GM06990 (cell line): ENCODE data around the gene VCAM1.

Experiments used
- DNase-seq: peaks from one replicate; pipeline ENCODE4 v3.0.0-alpha.2; 2011; ENCODE audit not compliant: insufficient read length; ENCODE audit errors: extremely low read depth
- H3K27me3 ChIP-seq: replicated peaks from 2 replicates; pipeline ENCODE4 v1.6.0; 2011; ENCODE audit warnings: low read length; ENCODE audit not compliant: control insufficient read depth, insufficient read depth
- H3K36me3 ChIP-seq: 2 replicates; pipeline ENCODE4 v1.5.1; 2011; ENCODE audit warnings: low read length; ENCODE audit not compliant: control insufficient read depth, insufficient read depth
- H3K4me3 ChIP-seq: replicated peaks from 2 replicates; pipeline ENCODE4 v1.5.1; 2011; ENCODE audit warnings: low read depth, mild to moderate bottlenecking, control low read depth, low read length
- CTCF ChIP-seq: IDR thresholded peaks from 2 replicates; pipeline ENCODE4 v1.5.1; 2011; ENCODE audit warnings: low read length, control low read depth, mild to moderate bottlenecking, inconsistent platforms; ENCODE audit not compliant: insufficient read depth, poor library complexity, severe bottlenecking

The VCAM1 gene

GRCh38 chr1:100720101-100720500 lies 559 bp downstream of the VCAM1 start:
- H3K4me3 ChIP-seq: peak overlapping the region; percentile 49
- no peaks in the 10 kb centered on the region; the same call in 1 of the 2 replicates for H3K36me3 ChIP-seq
- no peak for TF ChIP-seq CTCF
- no peak for DNase-seq
- H3K27me3 ChIP-seq: no peaks in the 10 kb centered on the region

GRCh38 chr1:100720751-100721150 lies 1.2 kb downstream of the VCAM1 start:
- Histone ChIP-seq H3K27me3 (no peaks in the 10 kb centered on the region), H3K36me3 (no peaks in the 10 kb centered on the region; the same call in 1 of the 2 replicates), H3K4me3 (peak overlapping the region; percentile 49)
- no peak for TF ChIP-seq CTCF
- no peak for DNase-seq

- Histone ChIP-seq H3K36me3 (no peaks in the 10 kb centered on the region; the same call in 1 of the 2 replicates), H3K4me3 (no peak overlapping the region), H3K27me3 (no peaks in the 10 kb centered on the region)
- DNase-seq: no peak
- no peak for TF ChIP-seq CTCF
These were observed 2.1 kb downstream of the VCAM1 start for GRCh38 chr1:100721526-100722207.

DNA sequence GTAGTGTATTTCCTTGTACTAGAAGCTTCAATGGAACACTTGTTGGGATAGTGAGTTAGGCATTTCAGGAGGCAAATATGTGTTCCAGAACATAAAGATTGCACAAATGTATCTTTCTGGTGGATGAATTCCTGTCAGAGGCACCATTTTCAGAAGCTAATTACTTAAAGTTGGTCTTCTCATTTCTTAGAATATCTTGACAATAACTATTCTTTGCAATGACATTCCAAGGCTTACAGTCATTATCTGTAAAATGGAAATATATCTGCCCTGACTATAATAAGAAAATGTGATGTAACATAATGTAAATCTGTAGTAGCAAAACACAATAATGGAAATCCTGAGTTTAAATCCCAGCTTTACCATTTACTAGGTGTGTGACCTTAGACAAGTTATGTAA lies 2.7 kb downstream of the VCAM1 start:
- TF ChIP-seq CTCF: no peak
- Histone ChIP-seq H3K27me3 (no peaks in the 10 kb centered on the region), H3K36me3 (no peaks in the 10 kb centered on the region; the same call in 1 of the 2 replicates), H3K4me3 (no peak overlapping the region)
- no peak for DNase-seq

- TF ChIP-seq CTCF: no peak
- DNase-seq: no peak
- Histone ChIP-seq H3K27me3 (no peaks in the 10 kb centered on the region), H3K4me3 (no peak overlapping the region), H3K36me3 (no peaks in the 10 kb centered on the region; the same call in 1 of the 2 replicates)
These were observed 4.7 kb downstream of the VCAM1 start for GRCh38 chr1:100724281-100724680.
